Measurements from ENCODE around the gene TMEM108.

TMEM108 gene

DNA sequence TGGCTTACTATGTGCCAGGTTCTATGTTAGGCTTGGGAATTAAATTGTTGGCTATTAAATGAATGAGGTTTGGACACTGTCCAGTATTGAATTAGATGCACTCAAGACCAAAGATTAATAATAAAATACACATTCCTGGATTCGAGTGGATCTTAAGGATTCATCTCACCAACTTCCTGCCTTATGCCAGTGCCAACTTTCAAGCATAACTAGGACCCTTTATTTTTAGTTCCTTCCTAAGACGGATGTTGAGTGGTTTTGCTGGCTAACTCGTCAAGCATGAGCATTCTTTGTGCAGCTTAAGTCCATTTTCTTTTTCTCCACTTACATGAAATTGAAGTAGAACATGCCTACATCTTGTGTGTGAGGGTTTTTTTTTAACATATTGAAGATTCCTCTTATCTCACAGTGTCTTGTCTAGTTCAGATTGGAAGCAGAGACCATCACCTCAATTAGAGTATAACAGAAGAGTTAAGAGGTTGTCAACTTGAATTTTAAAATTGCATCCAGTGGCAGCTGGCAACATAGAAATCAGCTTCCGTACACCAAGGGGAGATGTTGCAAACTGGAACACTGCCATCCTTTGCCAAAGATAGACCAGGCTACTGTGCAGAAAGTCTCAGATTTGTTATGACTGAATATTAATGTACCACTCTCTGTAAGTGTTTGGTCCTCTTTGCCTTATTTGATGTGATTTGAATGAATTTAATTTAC lies 255.4 kb downstream of the TMEM108 start:
- Mint-ChIP-seq H3K9me3 (no peaks in the 10 kb centered on the region), H3K4me1 (ENCODE audit: low read depth) (peaks cover 2% of the 10 kb centered on the region), H3K27ac (no peak overlapping the region), H3K4me3 (no peak overlapping the region), H3K36me3 (ENCODE audit: low read depth) (no peaks in the 10 kb centered on the region), H3K27me3 (peaks cover 8% of the 10 kb centered on the region)
- DNase-seq: no peak

DNA sequence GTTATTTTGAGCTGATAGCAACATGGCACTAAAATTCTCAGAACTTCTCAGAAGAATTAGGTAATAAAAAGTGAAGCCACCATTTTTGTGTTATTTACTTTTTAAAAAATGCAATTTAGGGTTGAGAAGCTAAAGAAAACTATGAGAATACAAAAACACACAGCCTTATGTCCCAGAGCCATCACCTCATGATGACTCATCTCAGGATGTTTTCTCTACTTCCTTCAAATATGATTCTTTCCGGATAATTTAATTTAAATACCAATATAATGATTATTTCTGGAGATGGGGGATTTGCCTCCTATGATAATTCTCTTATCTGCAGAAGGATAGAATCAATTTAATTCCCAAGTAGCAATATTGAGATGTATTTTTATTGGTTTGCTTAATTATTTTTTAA lies 256.1 kb downstream of the TMEM108 start:
- H3K9me3 Mint-ChIP-seq: no peaks in the 10 kb centered on the region
- H3K27me3 Mint-ChIP-seq: peaks cover 5% of the 10 kb centered on the region
- H3K27ac Mint-ChIP-seq: no peak overlapping the region
- H3K4me1 Mint-ChIP-seq (ENCODE audit: low read depth): peaks cover 2% of the 10 kb centered on the region
- DNase-seq: no peak
- H3K36me3 Mint-ChIP-seq (ENCODE audit: low read depth): no peaks in the 10 kb centered on the region
- H3K4me3 Mint-ChIP-seq: no peak overlapping the region

DNA sequence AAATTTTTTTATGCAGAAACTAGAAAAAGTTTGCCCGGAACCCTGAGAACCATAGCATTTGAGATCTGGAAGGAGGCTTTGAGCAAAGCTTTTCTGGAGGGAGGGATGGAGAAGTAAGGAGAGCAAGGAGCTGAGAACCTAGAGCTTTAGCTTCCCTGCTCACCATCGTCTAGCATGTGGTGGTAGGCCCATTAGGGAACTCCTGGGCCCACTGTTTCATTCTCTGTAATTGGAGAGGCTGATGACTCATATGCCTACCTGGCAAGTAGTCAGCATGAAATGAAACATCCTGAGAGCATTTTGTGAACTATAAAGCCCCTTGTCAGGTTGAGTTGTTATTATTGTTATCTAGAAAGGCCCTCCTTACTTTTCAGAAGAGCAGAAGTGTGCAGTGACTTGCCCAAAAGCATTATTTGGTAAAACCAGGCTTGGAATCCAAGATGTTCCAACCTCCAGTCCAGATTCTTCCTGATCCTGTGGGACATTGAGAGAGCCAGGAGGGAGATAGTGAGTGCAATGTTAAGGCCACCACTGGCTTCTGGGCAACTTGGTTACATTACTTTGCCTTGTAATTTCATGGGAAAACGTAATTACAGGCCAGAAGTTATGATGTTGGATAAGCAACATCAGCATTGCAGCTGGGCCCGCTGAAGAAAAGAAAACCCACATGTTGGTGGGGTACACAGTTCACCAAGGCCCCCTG lies 257.2 kb downstream of the TMEM108 start:
- Mint-ChIP-seq H3K9me3 (no peaks in the 10 kb centered on the region), H3K27ac (no peak overlapping the region), H3K36me3 (ENCODE audit: low read depth) (no peaks in the 10 kb centered on the region), H3K4me3 (no peak overlapping the region), H3K27me3 (no peaks in the 10 kb centered on the region), H3K4me1 (ENCODE audit: low read depth) (peaks cover 2% of the 10 kb centered on the region)
- no peak for DNase-seq

DNA sequence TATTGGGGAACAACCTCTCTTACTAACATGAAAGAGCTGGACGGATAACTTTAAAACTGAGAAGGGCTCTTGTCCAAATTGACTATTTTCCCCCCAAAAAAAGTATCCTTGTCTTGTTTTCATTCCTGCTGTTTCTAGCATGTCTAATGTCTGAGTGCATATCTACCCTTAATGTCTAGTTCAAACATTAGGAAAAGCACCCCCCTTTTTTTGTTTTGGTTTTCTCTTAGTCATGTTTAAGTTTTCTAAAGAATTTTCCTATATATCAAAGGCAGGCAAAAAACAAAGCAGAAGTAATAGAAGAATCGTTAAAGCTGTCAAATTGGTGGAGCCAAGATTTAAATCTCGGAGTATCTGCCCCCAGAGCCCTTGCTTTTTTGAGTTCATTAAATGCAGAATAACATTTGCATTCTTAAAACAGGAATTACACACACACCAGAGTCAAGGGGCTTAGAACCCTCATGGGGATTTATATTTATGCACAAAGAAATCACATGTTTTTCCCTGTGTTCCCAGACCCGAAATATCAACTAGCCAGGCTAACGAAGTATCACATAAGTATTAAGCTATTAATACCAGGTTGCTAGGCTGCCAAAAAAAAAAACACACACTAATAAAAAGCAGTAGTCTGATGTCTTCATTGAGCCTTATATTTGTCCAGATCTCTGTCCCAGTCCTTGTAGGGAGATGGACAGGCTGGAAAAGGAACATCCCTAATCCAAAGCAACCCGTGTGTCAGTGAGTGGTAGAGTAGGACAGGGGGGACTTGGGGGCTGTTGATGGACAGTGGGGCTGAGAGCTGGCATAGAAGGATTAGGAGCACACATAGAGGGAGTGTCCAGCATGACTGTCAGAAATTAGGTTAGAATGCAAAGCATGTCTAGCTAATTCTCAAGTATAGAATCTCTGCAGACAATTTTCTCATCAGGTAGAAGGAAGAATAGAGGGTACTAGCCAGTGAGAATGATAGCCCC lies 258.0 kb downstream of the TMEM108 start:
- Mint-ChIP-seq H3K36me3 (ENCODE audit: low read depth) (no peaks in the 10 kb centered on the region), H3K4me1 (ENCODE audit: low read depth) (peaks cover 2% of the 10 kb centered on the region), H3K4me3 (no peak overlapping the region), H3K9me3 (no peaks in the 10 kb centered on the region), H3K27me3 (no peaks in the 10 kb centered on the region), H3K27ac (no peak overlapping the region)
- DNase-seq: no peak

DNA sequence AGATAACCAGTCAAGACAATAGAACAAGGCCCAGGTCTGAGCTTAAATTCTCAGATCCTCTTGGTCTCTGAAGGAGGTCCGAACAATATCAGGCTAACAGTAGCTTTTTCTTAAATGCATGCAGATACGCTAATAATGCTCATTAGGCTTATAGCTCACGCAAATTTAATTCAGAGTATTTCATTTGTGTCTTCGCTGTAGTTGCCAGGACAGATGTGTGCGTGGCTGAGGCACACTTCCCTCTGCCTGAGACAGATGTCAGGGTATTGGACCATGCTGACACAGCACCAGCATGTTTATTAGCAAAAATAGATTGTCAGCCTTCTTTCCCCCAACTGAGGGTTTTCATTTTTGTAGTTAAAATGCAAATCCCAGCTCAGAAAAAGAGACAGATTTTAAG lies 258.8 kb downstream of the TMEM108 start:
- no peaks in the 10 kb centered on the region for H3K36me3 Mint-ChIP-seq (ENCODE audit: low read depth)
- H3K27me3 Mint-ChIP-seq: no peaks in the 10 kb centered on the region
- no peak overlapping the region for H3K4me3 Mint-ChIP-seq
- H3K9me3 Mint-ChIP-seq: no peaks in the 10 kb centered on the region
- peaks cover 2% of the 10 kb centered on the region for H3K4me1 Mint-ChIP-seq (ENCODE audit: low read depth)
- no peak for DNase-seq
- H3K27ac Mint-ChIP-seq: no peak overlapping the region

- DNase-seq: no peak
- Mint-ChIP-seq H3K36me3 (ENCODE audit: low read depth) (no peaks in the 10 kb centered on the region), H3K4me3 (no peak overlapping the region), H3K27me3 (no peaks in the 10 kb centered on the region), H3K9me3 (no peaks in the 10 kb centered on the region), H3K27ac (no peak overlapping the region), H3K4me1 (ENCODE audit: low read depth) (peaks cover 2% of the 10 kb centered on the region)
These were observed 261.9 kb downstream of the TMEM108 start for GRCh38 chr3:133300102-133300501.

DNA sequence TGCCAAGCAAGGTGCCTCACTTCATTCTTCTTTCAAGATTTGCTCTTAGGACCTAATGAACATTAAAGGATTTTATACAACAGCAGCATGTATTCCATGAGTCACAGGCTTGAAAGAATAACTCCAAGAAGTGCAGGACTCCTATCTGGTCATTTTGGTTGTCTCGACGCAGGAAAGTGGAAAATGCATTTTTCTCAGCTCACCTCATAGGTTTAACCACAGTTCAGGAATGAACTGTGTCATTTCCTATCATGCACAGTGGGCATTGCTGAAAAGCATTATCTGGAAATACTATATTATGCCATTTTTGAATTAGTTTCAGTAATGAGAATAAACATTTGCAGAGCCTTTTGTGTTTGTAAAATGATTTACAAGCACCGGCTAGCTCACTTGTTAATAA lies 263.0 kb downstream of the TMEM108 start:
- Mint-ChIP-seq H3K36me3 (ENCODE audit: low read depth) (no peaks in the 10 kb centered on the region), H3K27me3 (no peaks in the 10 kb centered on the region), H3K4me3 (no peak overlapping the region), H3K27ac (no peak overlapping the region), H3K4me1 (ENCODE audit: low read depth) (no peaks in the 10 kb centered on the region), H3K9me3 (no peaks in the 10 kb centered on the region)
- no peak for DNase-seq

DNA sequence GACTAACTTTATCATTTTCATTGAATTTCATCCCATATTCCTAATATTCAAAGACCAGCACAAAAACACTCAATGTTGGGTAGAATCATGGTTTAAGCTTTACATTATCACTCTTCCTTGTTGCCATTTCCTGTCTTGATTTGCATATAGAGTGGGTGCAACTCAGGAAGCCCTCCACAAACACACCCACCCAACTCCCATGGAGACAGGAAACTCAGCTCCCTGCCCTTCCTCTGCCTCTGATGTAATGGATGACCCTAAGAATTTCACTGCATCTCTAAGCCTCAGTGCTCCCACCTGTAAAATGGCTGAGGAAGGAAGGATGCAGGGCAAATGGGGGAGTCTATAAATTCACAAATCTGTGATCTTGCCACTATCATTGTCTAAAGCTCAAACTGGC lies 263.5 kb downstream of the TMEM108 start:
- Mint-ChIP-seq H3K27ac (no peak overlapping the region), H3K9me3 (no peaks in the 10 kb centered on the region), H3K36me3 (ENCODE audit: low read depth) (no peaks in the 10 kb centered on the region), H3K4me3 (no peak overlapping the region), H3K4me1 (ENCODE audit: low read depth) (no peaks in the 10 kb centered on the region), H3K27me3 (no peaks in the 10 kb centered on the region)
- no peak for DNase-seq

DNA sequence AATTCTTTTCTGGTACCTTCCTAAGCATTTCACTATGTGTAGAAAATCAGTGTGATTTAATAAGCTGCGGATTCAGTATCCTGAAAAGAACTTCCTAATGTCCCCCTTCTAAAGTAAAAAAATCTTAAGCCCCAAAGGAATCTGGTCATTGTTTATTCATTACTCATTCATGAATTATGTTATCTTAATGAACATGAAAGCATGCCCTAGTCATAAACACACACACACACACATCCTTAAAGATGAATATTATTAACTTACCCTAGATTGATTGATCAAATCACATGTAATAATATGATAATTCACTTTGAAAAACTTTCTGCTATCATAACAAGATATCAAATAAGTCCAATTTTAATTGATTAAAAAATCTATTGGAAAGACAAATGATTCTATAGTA lies 265.2 kb downstream of the TMEM108 start:
- Mint-ChIP-seq H3K4me1 (ENCODE audit: low read depth) (no peaks in the 10 kb centered on the region), H3K36me3 (ENCODE audit: low read depth) (no peaks in the 10 kb centered on the region), H3K27ac (no peak overlapping the region), H3K9me3 (no peaks in the 10 kb centered on the region), H3K4me3 (no peak overlapping the region), H3K27me3 (no peaks in the 10 kb centered on the region)
- DNase-seq: no peak

DNA sequence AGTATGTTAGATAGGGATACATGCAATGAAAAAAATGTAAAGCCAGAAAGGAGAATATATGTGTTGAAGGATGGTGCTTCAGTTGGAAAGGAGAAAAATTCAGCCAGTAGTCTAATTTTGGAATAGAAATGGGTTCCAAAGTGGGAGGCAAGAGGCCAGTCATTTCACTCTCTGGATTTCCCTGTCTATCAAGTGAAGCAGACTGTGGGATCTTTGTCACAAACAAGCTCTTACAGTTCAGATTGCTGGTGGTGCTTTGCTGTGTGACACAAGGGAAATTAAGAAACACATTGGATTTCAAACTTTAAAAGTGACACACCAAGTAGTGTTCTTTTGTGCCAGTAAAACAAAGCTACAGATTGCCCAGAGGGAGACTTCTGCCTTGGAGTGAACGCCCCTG lies 279.7 kb downstream of the TMEM108 start:
- peaks cover 19% of the 10 kb centered on the region for H3K9me3 Mint-ChIP-seq
- no peaks in the 10 kb centered on the region for H3K4me1 Mint-ChIP-seq (ENCODE audit: low read depth)
- H3K36me3 Mint-ChIP-seq (ENCODE audit: low read depth): no peaks in the 10 kb centered on the region
- peaks cover 24% of the 10 kb centered on the region for H3K27me3 Mint-ChIP-seq
- no peak for DNase-seq
- H3K27ac Mint-ChIP-seq: no peak overlapping the region
- no peak overlapping the region for H3K4me3 Mint-ChIP-seq

DNA sequence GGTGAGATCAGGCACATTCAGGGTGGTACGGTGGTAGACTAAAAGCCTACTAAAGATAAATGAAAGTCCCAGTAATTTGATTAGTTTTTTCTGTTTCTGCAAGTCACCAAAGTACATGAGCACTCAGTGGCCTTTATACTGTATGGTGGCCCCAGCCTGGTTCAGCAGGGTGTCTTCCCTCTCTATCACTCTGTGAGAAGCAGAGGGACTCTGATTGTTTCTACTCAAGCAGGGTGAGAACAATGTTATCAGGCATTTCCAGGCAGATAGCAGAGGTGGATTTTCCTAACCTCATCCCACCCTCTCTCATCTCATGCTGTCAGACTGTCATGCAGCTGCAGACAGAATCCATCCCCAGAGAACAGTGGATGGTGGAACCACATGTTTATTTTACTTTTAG lies 290.2 kb downstream of the TMEM108 start:
- Mint-ChIP-seq H3K9me3 (peaks cover 3% of the 10 kb centered on the region), H3K4me1 (ENCODE audit: low read depth) (no peaks in the 10 kb centered on the region), H3K36me3 (ENCODE audit: low read depth) (no peaks in the 10 kb centered on the region), H3K4me3 (no peak overlapping the region), H3K27me3 (no peaks in the 10 kb centered on the region), H3K27ac (no peak overlapping the region)
- DNase-seq: no peak

DNA sequence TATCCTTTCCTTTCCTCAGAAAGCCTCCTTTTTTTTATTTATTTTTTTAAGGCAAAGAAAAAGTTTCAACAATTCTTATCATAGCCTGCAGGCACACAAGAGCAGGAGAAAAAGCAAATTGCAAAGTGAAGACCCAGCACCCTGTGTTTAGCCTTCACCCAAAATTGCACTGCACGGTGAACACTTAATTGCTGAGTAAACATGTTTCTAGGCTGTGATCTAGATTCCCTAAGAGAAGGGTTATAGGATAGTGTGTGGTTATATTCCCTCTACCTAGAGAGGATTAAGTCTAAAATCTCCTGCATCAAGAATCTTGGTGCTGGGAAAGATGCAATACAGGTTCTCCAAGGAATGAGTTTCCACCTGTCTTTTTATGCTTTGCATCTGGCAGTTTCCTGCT lies 291.4 kb downstream of the TMEM108 start:
- Mint-ChIP-seq H3K9me3 (no peaks in the 10 kb centered on the region), H3K27me3 (no peaks in the 10 kb centered on the region), H3K36me3 (ENCODE audit: low read depth) (no peaks in the 10 kb centered on the region), H3K27ac (no peak overlapping the region), H3K4me3 (no peak overlapping the region), H3K4me1 (ENCODE audit: low read depth) (no peaks in the 10 kb centered on the region)
- DNase-seq: no peak

DNA sequence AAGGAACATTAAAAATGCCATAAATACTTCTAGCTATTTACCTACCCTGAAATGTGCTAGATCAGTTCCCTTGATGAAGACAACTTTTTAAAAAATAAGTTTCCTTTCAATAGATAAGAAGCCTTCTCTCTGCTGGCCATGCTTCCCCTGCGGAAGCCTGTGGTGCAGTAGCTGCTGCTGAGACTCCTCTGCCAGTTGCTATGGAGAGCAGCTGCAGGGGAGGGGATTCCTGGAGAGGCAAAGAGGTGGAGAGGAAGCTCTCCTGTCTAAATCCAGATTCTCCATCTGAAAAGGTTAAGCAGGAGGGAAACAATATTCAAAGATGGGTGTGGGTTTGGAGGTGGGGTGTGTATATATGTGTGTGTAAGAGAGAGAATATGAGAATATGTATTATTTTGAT lies 291.9 kb downstream of the TMEM108 start:
- Mint-ChIP-seq H3K4me3 (no peak overlapping the region), H3K27me3 (no peaks in the 10 kb centered on the region), H3K36me3 (ENCODE audit: low read depth) (no peaks in the 10 kb centered on the region), H3K4me1 (ENCODE audit: low read depth) (no peaks in the 10 kb centered on the region), H3K27ac (no peak overlapping the region), H3K9me3 (no peaks in the 10 kb centered on the region)
- no peak for DNase-seq

GRCh38 chr3:133330522-133330921 lies 292.3 kb downstream of the TMEM108 start:
- Mint-ChIP-seq H3K4me1 (ENCODE audit: low read depth) (no peaks in the 10 kb centered on the region), H3K27ac (no peak overlapping the region), H3K36me3 (ENCODE audit: low read depth) (no peaks in the 10 kb centered on the region), H3K27me3 (no peaks in the 10 kb centered on the region), H3K9me3 (no peaks in the 10 kb centered on the region), H3K4me3 (no peak overlapping the region)
- no peak for DNase-seq

GRCh38 chr3:133354721-133355120 lies 316.5 kb downstream of the TMEM108 start:
- Mint-ChIP-seq H3K4me1 (ENCODE audit: low read depth) (no peaks in the 10 kb centered on the region), H3K9me3 (no peaks in the 10 kb centered on the region), H3K4me3 (no peak overlapping the region), H3K27ac (no peak overlapping the region), H3K36me3 (ENCODE audit: low read depth) (no peaks in the 10 kb centered on the region), H3K27me3 (peaks cover 6% of the 10 kb centered on the region)
- DNase-seq: no peak

All from activated T-cell treated with anti-CD3 and anti-CD28 coated beads, Interleukin-2, amount 50 U/mL, for 24 hours (primary cell).